ENCODE measurements around the gene PIGU.

The PIGU gene

GRCh38 chr20:34693414-34693813 is 16.5 kb upstream of the PIGU start:
- no peak overlapping the region for H3K4me3 ChIP-seq (ENCODE audit: low read depth, low read length)
- CTCF ChIA-PET: interaction anchor here (0.6 kb wide), 1 partner anchor 10 kb away, joined by 4 read pairs; no protein-coding TSS in a partner anchor
- no peaks in the 10 kb centered on the region for H3K9me3 ChIP-seq (ENCODE audit: control insufficient read depth, insufficient read depth, low read depth, low read length)
- H3K4me1 ChIP-seq (ENCODE audit: control insufficient read depth, insufficient read depth, low read length): no peaks in the 10 kb centered on the region
- no peak for TF ChIP-seq SETDB1 (IDR thresholded peaks at IDR 0.05; ENCODE audit: insufficient read length, low read length)
- TF ChIP-seq, protein P1, sequence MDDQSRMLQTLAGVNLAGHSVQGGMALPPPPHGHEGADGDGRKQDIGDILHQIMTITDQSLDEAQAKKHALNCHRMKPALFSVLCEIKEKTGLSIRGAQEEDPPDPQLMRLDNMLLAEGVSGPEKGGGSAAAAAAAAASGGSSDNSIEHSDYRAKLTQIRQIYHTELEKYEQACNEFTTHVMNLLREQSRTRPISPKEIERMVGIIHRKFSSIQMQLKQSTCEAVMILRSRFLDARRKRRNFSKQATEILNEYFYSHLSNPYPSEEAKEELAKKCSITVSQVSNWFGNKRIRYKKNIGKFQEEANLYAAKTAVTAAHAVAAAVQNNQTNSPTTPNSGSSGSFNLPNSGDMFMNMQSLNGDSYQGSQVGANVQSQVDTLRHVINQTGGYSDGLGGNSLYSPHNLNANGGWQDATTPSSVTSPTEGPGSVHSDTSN (CRISPR knock-in tag; IDR thresholded peaks at IDR 0.05): no peak
- 0 out of 2 replicates have a peak, but pooled peaks have one; percentile 31 for TF ChIP-seq ZNF449 (tag by site-specific recombination; IDR thresholded peaks at IDR 0.05)
- no peak for TF ChIP-seq ZNF792 (tag by site-specific recombination; IDR thresholded peaks at IDR 0.05)
- no peak for TF ChIP-seq GLI4 (tag by site-specific recombination; IDR thresholded peaks at IDR 0.05)
- no peak for TF ChIP-seq ZNF175 (tag by site-specific recombination; IDR thresholded peaks at IDR 0.05)
- H3K36me3 ChIP-seq (ENCODE audit: control insufficient read depth in 2 of 2, insufficient read depth in 1 of 2, low read length in 2 of 2): no peaks in the 10 kb centered on the region
- POLR2A ChIA-PET: no interaction called here
- no peak overlapping the region for H3K27ac ChIP-seq (ENCODE audit: extremely low read depth, low read depth, low read length)

GRCh38 chr20:34691838-34692237 is 14.9 kb upstream of the PIGU start:
- TF ChIP-seq, protein P2, sequence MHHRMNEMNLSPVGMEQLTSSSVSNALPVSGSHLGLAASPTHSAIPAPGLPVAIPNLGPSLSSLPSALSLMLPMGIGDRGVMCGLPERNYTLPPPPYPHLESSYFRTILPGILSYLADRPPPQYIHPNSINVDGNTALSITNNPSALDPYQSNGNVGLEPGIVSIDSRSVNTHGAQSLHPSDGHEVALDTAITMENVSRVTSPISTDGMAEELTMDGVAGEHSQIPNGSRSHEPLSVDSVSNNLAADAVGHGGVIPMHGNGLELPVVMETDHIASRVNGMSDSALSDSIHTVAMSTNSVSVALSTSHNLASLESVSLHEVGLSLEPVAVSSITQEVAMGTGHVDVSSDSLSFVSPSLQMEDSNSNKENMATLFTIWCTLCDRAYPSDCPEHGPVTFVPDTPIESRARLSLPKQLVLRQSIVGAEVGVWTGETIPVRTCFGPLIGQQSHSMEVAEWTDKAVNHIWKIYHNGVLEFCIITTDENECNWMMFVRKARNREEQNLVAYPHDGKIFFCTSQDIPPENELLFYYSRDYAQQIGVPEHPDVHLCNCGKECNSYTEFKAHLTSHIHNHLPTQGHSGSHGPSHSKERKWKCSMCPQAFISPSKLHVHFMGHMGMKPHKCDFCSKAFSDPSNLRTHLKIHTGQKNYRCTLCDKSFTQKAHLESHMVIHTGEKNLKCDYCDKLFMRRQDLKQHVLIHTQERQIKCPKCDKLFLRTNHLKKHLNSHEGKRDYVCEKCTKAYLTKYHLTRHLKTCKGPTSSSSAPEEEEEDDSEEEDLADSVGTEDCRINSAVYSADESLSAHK (tag by site-specific recombination; IDR thresholded peaks at IDR 0.05): no peak
- 0 out of 2 replicates have a peak, but pooled peaks have one; percentile 19 for TF ChIP-seq IKZF3 (tag by site-specific recombination; IDR thresholded peaks at IDR 0.05)
- Histone ChIP-seq H3K36me3 (ENCODE audit: control insufficient read depth in 2 of 2, insufficient read depth in 1 of 2, low read length in 2 of 2) (no peaks in the 10 kb centered on the region), H3K4me1 (ENCODE audit: control insufficient read depth, insufficient read depth, low read length) (no peaks in the 10 kb centered on the region), H3K27ac (ENCODE audit: extremely low read depth, low read depth, low read length) (no peak overlapping the region), H3K4me3 (ENCODE audit: low read depth, low read length) (no peak overlapping the region), H3K9me3 (ENCODE audit: control insufficient read depth, insufficient read depth, low read depth, low read length) (no peaks in the 10 kb centered on the region)
- POLR2A ChIA-PET: no interaction called here
- CTCF ChIA-PET: interaction anchor here (0.5 to 1.0 kb wide), 2 partner anchors 77 to 594 kb away, joined by 3 to 5 read pairs; no protein-coding TSS in a partner anchor

DNA sequence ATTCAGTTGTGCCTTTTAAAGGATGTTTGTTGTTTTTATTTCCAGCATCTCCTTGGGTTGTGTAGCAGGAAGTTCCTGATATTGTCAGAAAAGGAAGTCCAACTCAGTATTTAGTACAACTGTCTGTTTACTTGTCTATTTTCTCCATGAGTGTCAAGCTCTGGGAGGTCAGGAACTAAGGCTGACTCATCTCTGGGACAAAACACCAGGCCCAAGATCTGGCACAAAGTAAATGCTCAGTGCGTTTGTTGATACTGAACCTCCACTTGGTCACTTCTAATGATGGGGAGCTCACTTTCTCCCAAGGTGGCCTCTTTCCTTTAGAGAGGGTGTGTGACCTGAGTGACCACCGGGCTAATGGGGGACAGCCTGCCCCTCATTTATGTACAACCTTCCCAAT is 12.6 kb upstream of the PIGU start:
- Histone ChIP-seq H3K9me3 (ENCODE audit: control insufficient read depth, insufficient read depth, low read depth, low read length) (no peaks in the 10 kb centered on the region), H3K4me3 (ENCODE audit: low read depth, low read length) (no peak overlapping the region), H3K27ac (ENCODE audit: extremely low read depth, low read depth, low read length) (no peak overlapping the region), H3K36me3 (ENCODE audit: control insufficient read depth in 2 of 2, insufficient read depth in 1 of 2, low read length in 2 of 2) (no peaks in the 10 kb centered on the region), H3K4me1 (ENCODE audit: control insufficient read depth, insufficient read depth, low read length) (no peaks in the 10 kb centered on the region)
- POLR2A ChIA-PET: interaction anchor here (1.2 kb wide), 1 partner anchor 12 kb away, joined by 4 read pairs; no protein-coding TSS in a partner anchor
- CTCF ChIA-PET: interaction anchor here (0.6 to 1.3 kb wide), 2 partner anchors 12 to 67 kb away, joined by 3 to 4 read pairs; no protein-coding TSS in a partner anchor
- peak; percentile 50; the same call in 1 of the 2 replicates for TF ChIP-seq ZNF664 (tag by site-specific recombination; IDR thresholded peaks at IDR 0.05)
- no peak for TF ChIP-seq PRDM10 (tag by site-specific recombination; IDR thresholded peaks at IDR 0.05)

All from HEK293 (cell line).